Parathyroid adenoma (tissue), 2 donors: ENCODE measurements around the gene CLMP.

Experiments used
- H2AFZ ChIP-seq: fragments of 300-600 bp; sonication (generic); one replicate; pipeline ENCODE4 v1.7.0; 2017; ENCODE audit warnings: antibody characterized with exemption, mild to moderate bottlenecking
- H3K27ac ChIP-seq: fragments of 300-600 bp; sonication (generic); one replicate; pipeline ENCODE4 v1.7.0; 2017
- H3K27me3 ChIP-seq: fragments of 300-600 bp; sonication (generic); one replicate; pipeline ENCODE4 v1.7.0; 2017; ENCODE audit warnings: low read length; ENCODE audit not compliant: control insufficient read depth, insufficient read depth
- H3K36me3 ChIP-seq: fragments of 300-600 bp; sonication (generic); one replicate; pipeline ENCODE4 v1.7.0; 2017; ENCODE audit warnings: low read length; ENCODE audit not compliant: control insufficient read depth, insufficient read depth
- H3K4me1 ChIP-seq: fragments of 300-600 bp; sonication (generic); one replicate; pipeline ENCODE4 v1.7.0; 2017; ENCODE audit warnings: control low read depth
- H3K4me2 ChIP-seq: fragments of 300-600 bp; sonication (generic); one replicate; pipeline ENCODE4 v1.7.0; 2017; ENCODE audit warnings: low read length
- H3K4me3 ChIP-seq: fragments of 300-600 bp; sonication (generic); one replicate; pipeline ENCODE4 v1.7.0; 2017; ENCODE audit warnings: low read depth, low read length
- H3K79me2 ChIP-seq: fragments of 300-600 bp; sonication (generic); one replicate; pipeline ENCODE4 v1.7.0; 2017; ENCODE audit warnings: control low read depth
- H3K9ac ChIP-seq: fragments of 300-600 bp; sonication (generic); one replicate; pipeline ENCODE4 v1.7.0; 2017; ENCODE audit warnings: mild to moderate bottlenecking
- H3K9me3 ChIP-seq: fragments of 300-600 bp; sonication (generic); one replicate; pipeline ENCODE4 v1.7.0; 2017; ENCODE audit warnings: low read length; ENCODE audit not compliant: control insufficient read depth
- CTCF ChIP-seq: fragments of 300-600 bp; sonication (generic); IDR thresholded peaks from one replicate; pipeline ENCODE4 v1.7.0; 2017; ENCODE audit warnings: antibody characterized with exemption, mild to moderate bottlenecking
- donor health status: primary hyperparathyroidism.

Gene CLMP

GRCh38 chr11:123164732-123165450, 30.2 kb downstream of the CLMP start:
- Histone ChIP-seq H3K9ac (no peak overlapping the region), H3K9me3 (no peaks in the 10 kb centered on the region), H3K36me3 (no peaks in the 10 kb centered on the region), H3K4me3 (no peak overlapping the region), H3K27me3 (no peaks in the 10 kb centered on the region), H3K79me2 (no peaks in the 10 kb centered on the region), H3K4me2 (no peak overlapping the region), H3K4me1 (no peaks in the 10 kb centered on the region), H3K27ac (no peak overlapping the region), H2AFZ (no peak overlapping the region)
- no peak for TF ChIP-seq CTCF

GRCh38 chr11:123163621-123164020, 31.4 kb downstream of the CLMP start:
- Histone ChIP-seq H3K36me3 (no peaks in the 10 kb centered on the region), H3K27me3 (no peaks in the 10 kb centered on the region), H3K9me3 (no peaks in the 10 kb centered on the region), H3K27ac (no peak overlapping the region), H3K4me1 (no peaks in the 10 kb centered on the region), H3K4me3 (no peak overlapping the region), H3K9ac (no peak overlapping the region), H3K79me2 (no peaks in the 10 kb centered on the region), H3K4me2 (no peak overlapping the region), H2AFZ (no peak overlapping the region)
- TF ChIP-seq CTCF = no peak

GRCh38 chr11:123161376-123162030, 33.5 kb downstream of the CLMP start:
- H3K27me3 ChIP-seq = no peaks in the 10 kb centered on the region
- H3K27ac ChIP-seq = no peak overlapping the region
- no peak overlapping the region for H2AFZ ChIP-seq
- no peaks in the 10 kb centered on the region for H3K4me1 ChIP-seq
- H3K9me3 ChIP-seq = no peaks in the 10 kb centered on the region
- H3K4me2 ChIP-seq = no peak overlapping the region
- no peak overlapping the region for H3K4me3 ChIP-seq
- TF ChIP-seq CTCF = no peak
- H3K79me2 ChIP-seq = no peaks in the 10 kb centered on the region
- H3K36me3 ChIP-seq = no peaks in the 10 kb centered on the region
- no peak overlapping the region for H3K9ac ChIP-seq

GRCh38 chr11:123159183-123159857, 35.7 kb downstream of the CLMP start:
- Histone ChIP-seq H3K27ac (no peak overlapping the region), H3K4me1 (no peaks in the 10 kb centered on the region), H3K79me2 (no peaks in the 10 kb centered on the region), H3K9ac (no peak overlapping the region), H2AFZ (no peak overlapping the region), H3K4me2 (no peak overlapping the region), H3K27me3 (no peaks in the 10 kb centered on the region), H3K9me3 (no peaks in the 10 kb centered on the region), H3K36me3 (no peaks in the 10 kb centered on the region), H3K4me3 (no peak overlapping the region)
- no peak for TF ChIP-seq CTCF
